Calu3 (cell line): ENCODE measurements around the gene PWWP2A. TPM values are rescaled to one million over a fixed set of nuclear protein-coding genes. Genes with fewer than 3 reads are reported as not detected.

Experiments used
- BruUV-seq: library from RNA; stranded (reverse); fragments of 400-500 nt; replicated peaks from 2 replicates; lab custom pipeline; 2021; lab: Mats Ljungman, UMichigan
- CTCF ChIA-PET: fragments of 300-600 bp; sonication (Branson Sonifier 250); formaldehyde crosslinking; loops from one replicate; lab custom pipeline; 2022; ENCODE audit warnings: antibody characterized with exemption; lab: Charles Lee
- DNase-seq: peaks from one replicate; pipeline ENCODE4 v3.0.0; 2022
- H3K27ac Mint-ChIP-seq: one replicate; pipeline ENCODE4 v1.8.0; 2022; ENCODE audit warnings: mixed read lengths; ENCODE audit not compliant: unreplicated experiment
- H3K27me3 Mint-ChIP-seq: one replicate; pipeline ENCODE4 v1.8.0; 2022; ENCODE audit warnings: mixed read lengths; ENCODE audit not compliant: unreplicated experiment
- H3K36me3 Mint-ChIP-seq: one replicate; pipeline ENCODE4 v1.8.0; 2022; ENCODE audit warnings: mild to moderate bottlenecking, moderate library complexity, mixed read lengths; ENCODE audit not compliant: insufficient read depth, unreplicated experiment
- H3K4me1 Mint-ChIP-seq: one replicate; pipeline ENCODE4 v1.8.0; 2022; ENCODE audit warnings: mild to moderate bottlenecking, low read depth, mixed read lengths; ENCODE audit not compliant: unreplicated experiment
- H3K4me3 Mint-ChIP-seq: one replicate; pipeline ENCODE4 v1.8.0; 2022; ENCODE audit warnings: mild to moderate bottlenecking, low read depth, moderate library complexity, mixed read lengths; ENCODE audit not compliant: unreplicated experiment
- H3K9me3 Mint-ChIP-seq: one replicate; pipeline ENCODE4 v1.8.0; 2022; ENCODE audit warnings: low read depth, mixed read lengths; ENCODE audit not compliant: unreplicated experiment
- intact Hi-C: fragments of 100-400 bp; cut with micrococcal nuclease; formaldehyde crosslinking; loops from one replicate; pipeline ENCODE4 v1.10.0; 2022; ENCODE audit not compliant: unreplicated experiment
- total RNA-seq: library from RNA; stranded (reverse); gene quantifications from 2 replicates; pipeline ENCODE4 v1.2.3, GENCODE V29; 2022
- TF ChIP-seq, protein P1 (sequence below): fragments of 200-600 bp; IDR thresholded peaks from one replicate; pipeline ENCODE4 v1.8.0; 2022; ENCODE audit warnings: antibody characterized with exemption; ENCODE audit not compliant: unreplicated experiment

PWWP2A gene
- total RNA-seq, 1 experiment from 2014 or later, result 36.4 TPM

GRCh38 chr5:160119905-160120266, 636 bp upstream of the PWWP2A start:
- intact Hi-C loops, result loop anchor here (1.0 kb wide), 1 partner anchor 45 kb away; no protein-coding TSS in a partner anchor
- H3K27ac Mint-ChIP-seq, result peak overlapping the region; percentile 90
- no peaks in the 10 kb centered on the region for H3K9me3 Mint-ChIP-seq
- TF ChIP-seq, protein P1, sequence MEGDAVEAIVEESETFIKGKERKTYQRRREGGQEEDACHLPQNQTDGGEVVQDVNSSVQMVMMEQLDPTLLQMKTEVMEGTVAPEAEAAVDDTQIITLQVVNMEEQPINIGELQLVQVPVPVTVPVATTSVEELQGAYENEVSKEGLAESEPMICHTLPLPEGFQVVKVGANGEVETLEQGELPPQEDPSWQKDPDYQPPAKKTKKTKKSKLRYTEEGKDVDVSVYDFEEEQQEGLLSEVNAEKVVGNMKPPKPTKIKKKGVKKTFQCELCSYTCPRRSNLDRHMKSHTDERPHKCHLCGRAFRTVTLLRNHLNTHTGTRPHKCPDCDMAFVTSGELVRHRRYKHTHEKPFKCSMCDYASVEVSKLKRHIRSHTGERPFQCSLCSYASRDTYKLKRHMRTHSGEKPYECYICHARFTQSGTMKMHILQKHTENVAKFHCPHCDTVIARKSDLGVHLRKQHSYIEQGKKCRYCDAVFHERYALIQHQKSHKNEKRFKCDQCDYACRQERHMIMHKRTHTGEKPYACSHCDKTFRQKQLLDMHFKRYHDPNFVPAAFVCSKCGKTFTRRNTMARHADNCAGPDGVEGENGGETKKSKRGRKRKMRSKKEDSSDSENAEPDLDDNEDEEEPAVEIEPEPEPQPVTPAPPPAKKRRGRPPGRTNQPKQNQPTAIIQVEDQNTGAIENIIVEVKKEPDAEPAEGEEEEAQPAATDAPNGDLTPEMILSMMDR, result no peak
- peak overlapping the region; percentile 77 for H3K4me3 Mint-ChIP-seq
- peaks cover 37% of the 10 kb centered on the region for H3K36me3 Mint-ChIP-seq
- H3K4me1 Mint-ChIP-seq, result peaks cover 9% of the 10 kb centered on the region
- no peak for DNase-seq
- H3K27me3 Mint-ChIP-seq, result no peaks in the 10 kb centered on the region
- CTCF ChIA-PET, result interaction anchor here (1.0 kb wide), 1 partner anchor 45 kb away, joined by 3 read pairs; no protein-coding TSS in a partner anchor
- BruUV-seq, result TSS peak; percentile 87

DNA sequence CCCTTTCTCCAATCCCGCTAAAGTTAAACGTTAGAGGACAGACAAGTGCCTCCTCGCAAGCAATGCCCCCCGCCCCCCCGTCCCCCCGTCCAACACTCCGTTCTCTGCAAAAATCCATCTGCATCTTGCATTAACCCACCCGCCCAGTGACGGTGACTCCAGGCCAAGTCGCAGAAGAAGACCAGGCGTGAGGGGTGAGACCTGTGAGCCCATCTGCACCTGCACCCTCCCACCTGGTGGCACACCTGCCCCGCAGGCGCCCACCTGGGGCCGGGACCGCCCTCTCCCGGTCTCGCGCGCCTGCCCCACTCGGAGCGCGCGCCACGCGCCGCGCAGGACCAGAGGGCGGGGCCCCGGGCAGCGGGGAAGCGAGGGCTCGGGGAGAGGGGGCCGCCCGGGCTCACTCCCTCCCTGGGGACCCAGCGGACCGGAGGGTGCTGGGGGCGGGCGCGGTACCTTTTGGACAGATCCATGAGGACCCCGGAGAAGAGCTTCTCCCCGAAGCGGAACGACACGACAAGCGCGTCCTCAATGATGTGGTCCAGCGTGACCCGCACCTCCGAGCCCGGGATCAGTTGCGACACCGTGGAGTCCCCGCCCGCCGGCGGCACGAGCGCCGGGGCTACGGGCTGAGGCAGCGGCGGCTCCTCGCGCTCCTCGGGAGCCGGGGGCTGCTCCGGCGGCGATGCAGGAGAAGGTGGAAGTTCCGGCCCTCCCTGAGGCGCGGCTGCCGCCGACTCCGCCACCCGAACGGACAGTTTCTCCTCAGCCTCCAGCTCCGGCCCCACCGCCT, 705 bp downstream of the PWWP2A start:
- H3K9me3 Mint-ChIP-seq, result no peaks in the 10 kb centered on the region
- no TSS peak for BruUV-seq
- H3K36me3 Mint-ChIP-seq, result peaks cover 46% of the 10 kb centered on the region
- intact Hi-C loops, result loop anchor here (1.0 kb wide), 1 partner anchor 47 kb away; no protein-coding TSS in a partner anchor
- CTCF ChIA-PET, result interaction anchor here (0.9 to 1.5 kb wide), 2 partner anchors 47 to 97 kb away, joined by 4 to 6 read pairs; no protein-coding TSS in a partner anchor
- TF ChIP-seq, protein P1, result no peak
- DNase-seq, result peak; percentile 44
- H3K27ac Mint-ChIP-seq, result peak overlapping the region; percentile 90
- H3K4me1 Mint-ChIP-seq, result peaks cover 9% of the 10 kb centered on the region
- H3K27me3 Mint-ChIP-seq, result no peaks in the 10 kb centered on the region
- peak overlapping the region; percentile 77 for H3K4me3 Mint-ChIP-seq

DNA sequence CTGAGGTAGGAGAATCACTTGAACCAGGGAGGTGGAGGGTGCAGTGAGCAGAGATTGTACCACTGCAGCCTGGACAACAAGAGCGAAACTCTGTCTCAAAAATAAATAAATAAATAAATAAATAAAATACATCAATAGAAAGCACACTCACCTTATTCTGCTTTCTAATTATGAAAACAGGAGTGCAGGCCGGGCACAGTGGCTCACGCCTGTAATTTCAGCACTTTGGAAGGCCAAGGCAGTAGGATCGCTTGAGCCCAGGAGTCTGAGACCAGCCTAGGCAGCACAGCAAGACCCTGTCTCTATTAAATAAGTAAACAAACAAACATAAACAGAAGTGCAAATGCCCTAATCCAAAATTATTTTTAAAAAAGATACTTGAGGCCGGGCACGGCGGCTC, 2.3 kb downstream of the PWWP2A start:
- no peak overlapping the region for H3K27ac Mint-ChIP-seq
- no peaks in the 10 kb centered on the region for H3K9me3 Mint-ChIP-seq
- CTCF ChIA-PET, result no interaction called here
- H3K4me3 Mint-ChIP-seq, result peak overlapping the region; percentile 77
- peaks cover 47% of the 10 kb centered on the region for H3K36me3 Mint-ChIP-seq
- intact Hi-C loops, result no loop called here
- BruUV-seq, result no TSS peak
- no peak for DNase-seq
- no peaks in the 10 kb centered on the region for H3K27me3 Mint-ChIP-seq
- TF ChIP-seq, protein P1, result no peak
- H3K4me1 Mint-ChIP-seq, result peaks cover 9% of the 10 kb centered on the region

- peaks cover 51% of the 10 kb centered on the region for H3K36me3 Mint-ChIP-seq
- H3K27ac Mint-ChIP-seq, result no peak overlapping the region
- TF ChIP-seq, protein P1, result no peak
- CTCF ChIA-PET, result interaction anchor here (0.6 kb wide), 1 partner anchor 45 kb away, joined by 3 read pairs; no protein-coding TSS in a partner anchor
- peaks cover 7% of the 10 kb centered on the region for H3K4me1 Mint-ChIP-seq
- intact Hi-C loops, result no loop called here
- DNase-seq, result no peak
- no peaks in the 10 kb centered on the region for H3K27me3 Mint-ChIP-seq
- BruUV-seq, result no TSS peak
- H3K4me3 Mint-ChIP-seq, result no peak overlapping the region
- no peaks in the 10 kb centered on the region for H3K9me3 Mint-ChIP-seq
Measured at GRCh38 chr5:160108124-160108523, 11.1 kb downstream of the PWWP2A start.
